ENCODE results near the gene NFIA.

The NFIA gene

DNA sequence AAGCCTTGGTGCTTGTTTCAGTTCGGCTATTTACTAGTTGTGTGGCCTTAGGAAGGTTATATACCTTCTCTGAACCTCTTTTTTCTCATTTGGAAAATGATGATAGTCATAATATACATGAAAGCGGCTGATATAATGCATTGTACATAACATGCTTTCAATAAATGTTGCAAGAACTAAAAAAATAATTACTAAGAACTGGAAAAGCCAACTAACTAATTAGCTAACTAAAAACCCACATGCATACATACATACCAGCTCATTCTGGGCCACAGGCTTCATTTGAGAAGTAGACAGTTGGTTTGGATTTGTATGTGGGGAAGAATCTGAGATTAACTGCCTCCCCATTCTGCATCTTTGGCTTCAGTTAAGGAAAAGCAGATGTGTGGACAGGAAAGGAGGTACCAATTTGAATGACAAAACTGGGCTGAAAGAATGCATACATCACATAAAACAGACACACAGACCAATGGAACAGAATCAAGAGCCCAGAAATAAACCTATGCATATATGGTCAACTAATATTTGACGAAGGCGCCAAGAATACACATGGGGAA lies 424.7 kb downstream of the NFIA start:
- ChIA-PET POLR2A (no interaction called here), CTCF (interaction anchor here (0.6 kb wide), 1 partner anchor 616 kb away, joined by 4 read pairs; no protein-coding TSS in a partner anchor)
- TF ChIP-seq ZNF292 (tag by site-specific recombination; IDR thresholded peaks at IDR 0.05; ENCODE audit: borderline replicate concordance, low read depth) (no peak), PRDM1 (tag by site-specific recombination; IDR thresholded peaks at IDR 0.05) (no peak), ZNF114 (tag by site-specific recombination; IDR thresholded peaks at IDR 0.05) (no peak), KLF1 (tag by site-specific recombination; IDR thresholded peaks at IDR 0.05) (no peak), ZNF302 (tag by site-specific recombination; IDR thresholded peaks at IDR 0.05; ENCODE audit: low read depth) (no peak), ZSCAN16 (tag by site-specific recombination; IDR thresholded peaks at IDR 0.05) (no peak), ZNF610 (tag by site-specific recombination; IDR thresholded peaks at IDR 0.05; ENCODE audit: borderline replicate concordance) (no peak), TCF7L2 (IDR thresholded peaks at IDR 0.05; ENCODE audit: borderline replicate concordance, low read depth, low read length) (no peak), ZNF423 (tag by site-specific recombination; IDR thresholded peaks at IDR 0.05) (no peak), HOXD13 (CRISPR knock-in tag; IDR thresholded peaks at IDR 0.05; ENCODE audit: borderline replicate concordance) (no peak), ZNF2 (tag by site-specific recombination; IDR thresholded peaks at IDR 0.05) (no peak), ZNF776 (tag by site-specific recombination; IDR thresholded peaks at IDR 0.05; ENCODE audit: borderline replicate concordance) (no peak), ZNF777 (tag by site-specific recombination; IDR thresholded peaks at IDR 0.05; ENCODE audit: borderline replicate concordance) (no peak), ZBTB20 (tag by site-specific recombination; IDR thresholded peaks at IDR 0.05) (no peak)
- TF ChIP-seq, protein P1, sequence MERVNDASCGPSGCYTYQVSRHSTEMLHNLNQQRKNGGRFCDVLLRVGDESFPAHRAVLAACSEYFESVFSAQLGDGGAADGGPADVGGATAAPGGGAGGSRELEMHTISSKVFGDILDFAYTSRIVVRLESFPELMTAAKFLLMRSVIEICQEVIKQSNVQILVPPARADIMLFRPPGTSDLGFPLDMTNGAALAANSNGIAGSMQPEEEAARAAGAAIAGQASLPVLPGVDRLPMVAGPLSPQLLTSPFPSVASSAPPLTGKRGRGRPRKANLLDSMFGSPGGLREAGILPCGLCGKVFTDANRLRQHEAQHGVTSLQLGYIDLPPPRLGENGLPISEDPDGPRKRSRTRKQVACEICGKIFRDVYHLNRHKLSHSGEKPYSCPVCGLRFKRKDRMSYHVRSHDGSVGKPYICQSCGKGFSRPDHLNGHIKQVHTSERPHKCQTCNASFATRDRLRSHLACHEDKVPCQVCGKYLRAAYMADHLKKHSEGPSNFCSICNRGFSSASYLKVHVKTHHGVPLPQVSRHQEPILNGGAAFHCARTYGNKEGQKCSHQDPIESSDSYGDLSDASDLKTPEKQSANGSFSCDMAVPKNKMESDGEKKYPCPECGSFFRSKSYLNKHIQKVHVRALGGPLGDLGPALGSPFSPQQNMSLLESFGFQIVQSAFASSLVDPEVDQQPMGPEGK (tag by site-specific recombination; IDR thresholded peaks at IDR 0.05) = no peak
- TF ChIP-seq, protein P2, sequence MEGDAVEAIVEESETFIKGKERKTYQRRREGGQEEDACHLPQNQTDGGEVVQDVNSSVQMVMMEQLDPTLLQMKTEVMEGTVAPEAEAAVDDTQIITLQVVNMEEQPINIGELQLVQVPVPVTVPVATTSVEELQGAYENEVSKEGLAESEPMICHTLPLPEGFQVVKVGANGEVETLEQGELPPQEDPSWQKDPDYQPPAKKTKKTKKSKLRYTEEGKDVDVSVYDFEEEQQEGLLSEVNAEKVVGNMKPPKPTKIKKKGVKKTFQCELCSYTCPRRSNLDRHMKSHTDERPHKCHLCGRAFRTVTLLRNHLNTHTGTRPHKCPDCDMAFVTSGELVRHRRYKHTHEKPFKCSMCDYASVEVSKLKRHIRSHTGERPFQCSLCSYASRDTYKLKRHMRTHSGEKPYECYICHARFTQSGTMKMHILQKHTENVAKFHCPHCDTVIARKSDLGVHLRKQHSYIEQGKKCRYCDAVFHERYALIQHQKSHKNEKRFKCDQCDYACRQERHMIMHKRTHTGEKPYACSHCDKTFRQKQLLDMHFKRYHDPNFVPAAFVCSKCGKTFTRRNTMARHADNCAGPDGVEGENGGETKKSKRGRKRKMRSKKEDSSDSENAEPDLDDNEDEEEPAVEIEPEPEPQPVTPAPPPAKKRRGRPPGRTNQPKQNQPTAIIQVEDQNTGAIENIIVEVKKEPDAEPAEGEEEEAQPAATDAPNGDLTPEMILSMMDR (tag by site-specific recombination; IDR thresholded peaks at IDR 0.05) = no peak
- TF ChIP-seq, protein P3, sequence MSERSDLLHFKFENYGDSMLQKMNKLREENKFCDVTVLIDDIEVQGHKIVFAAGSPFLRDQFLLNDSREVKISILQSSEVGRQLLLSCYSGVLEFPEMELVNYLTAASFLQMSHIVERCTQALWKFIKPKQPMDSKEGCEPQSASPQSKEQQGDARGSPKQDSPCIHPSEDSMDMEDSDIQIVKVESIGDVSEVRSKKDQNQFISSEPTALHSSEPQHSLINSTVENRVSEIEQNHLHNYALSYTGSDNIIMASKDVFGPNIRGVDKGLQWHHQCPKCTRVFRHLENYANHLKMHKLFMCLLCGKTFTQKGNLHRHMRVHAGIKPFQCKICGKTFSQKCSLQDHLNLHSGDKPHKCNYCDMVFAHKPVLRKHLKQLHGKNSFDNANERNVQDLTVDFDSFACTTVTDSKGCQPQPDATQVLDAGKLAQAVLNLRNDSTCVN (tag by site-specific recombination; optimal IDR thresholded peaks at IDR 0.05) = no peak
- TF ChIP-seq, protein P4, sequence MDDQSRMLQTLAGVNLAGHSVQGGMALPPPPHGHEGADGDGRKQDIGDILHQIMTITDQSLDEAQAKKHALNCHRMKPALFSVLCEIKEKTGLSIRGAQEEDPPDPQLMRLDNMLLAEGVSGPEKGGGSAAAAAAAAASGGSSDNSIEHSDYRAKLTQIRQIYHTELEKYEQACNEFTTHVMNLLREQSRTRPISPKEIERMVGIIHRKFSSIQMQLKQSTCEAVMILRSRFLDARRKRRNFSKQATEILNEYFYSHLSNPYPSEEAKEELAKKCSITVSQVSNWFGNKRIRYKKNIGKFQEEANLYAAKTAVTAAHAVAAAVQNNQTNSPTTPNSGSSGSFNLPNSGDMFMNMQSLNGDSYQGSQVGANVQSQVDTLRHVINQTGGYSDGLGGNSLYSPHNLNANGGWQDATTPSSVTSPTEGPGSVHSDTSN (CRISPR knock-in tag; IDR thresholded peaks at IDR 0.05) = no peak
- TF ChIP-seq, protein P5, sequence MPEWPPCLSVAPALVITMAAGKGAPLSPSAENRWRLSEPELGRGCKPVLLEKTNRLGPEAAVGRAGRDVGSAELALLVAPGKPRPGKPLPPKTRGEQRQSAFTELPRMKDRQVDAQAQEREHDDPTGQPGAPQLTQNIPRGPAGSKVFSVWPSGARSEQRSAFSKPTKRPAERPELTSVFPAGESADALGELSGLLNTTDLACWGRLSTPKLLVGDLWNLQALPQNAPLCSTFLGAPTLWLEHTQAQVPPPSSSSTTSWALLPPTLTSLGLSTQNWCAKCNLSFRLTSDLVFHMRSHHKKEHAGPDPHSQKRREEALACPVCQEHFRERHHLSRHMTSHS (tag by site-specific recombination; IDR thresholded peaks at IDR 0.05) = no peak
- TF ChIP-seq, protein P6, sequence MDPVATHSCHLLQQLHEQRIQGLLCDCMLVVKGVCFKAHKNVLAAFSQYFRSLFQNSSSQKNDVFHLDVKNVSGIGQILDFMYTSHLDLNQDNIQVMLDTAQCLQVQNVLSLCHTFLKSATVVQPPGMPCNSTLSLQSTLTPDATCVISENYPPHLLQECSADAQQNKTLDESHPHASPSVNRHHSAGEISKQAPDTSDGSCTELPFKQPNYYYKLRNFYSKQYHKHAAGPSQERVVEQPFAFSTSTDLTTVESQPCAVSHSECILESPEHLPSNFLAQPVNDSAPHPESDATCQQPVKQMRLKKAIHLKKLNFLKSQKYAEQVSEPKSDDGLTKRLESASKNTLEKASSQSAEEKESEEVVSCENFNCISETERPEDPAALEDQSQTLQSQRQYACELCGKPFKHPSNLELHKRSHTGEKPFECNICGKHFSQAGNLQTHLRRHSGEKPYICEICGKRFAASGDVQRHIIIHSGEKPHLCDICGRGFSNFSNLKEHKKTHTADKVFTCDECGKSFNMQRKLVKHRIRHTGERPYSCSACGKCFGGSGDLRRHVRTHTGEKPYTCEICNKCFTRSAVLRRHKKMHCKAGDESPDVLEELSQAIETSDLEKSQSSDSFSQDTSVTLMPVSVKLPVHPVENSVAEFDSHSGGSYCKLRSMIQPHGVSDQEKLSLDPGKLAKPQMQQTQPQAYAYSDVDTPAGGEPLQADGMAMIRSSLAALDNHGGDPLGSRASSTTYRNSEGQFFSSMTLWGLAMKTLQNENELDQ (tag by site-specific recombination; IDR thresholded peaks at IDR 0.05; ENCODE audit: low read depth) = no peak
- Histone ChIP-seq H3K27ac (ENCODE audit: extremely low read depth, low read depth, low read length) (no peak overlapping the region), H3K9me3 (ENCODE audit: control insufficient read depth, insufficient read depth, low read depth, low read length) (no peaks in the 10 kb centered on the region), H3K4me3 (ENCODE audit: low read depth, low read length) (no peak overlapping the region), H3K36me3 (ENCODE audit: control insufficient read depth in 2 of 2, insufficient read depth in 1 of 2, low read length in 2 of 2) (no peaks in the 10 kb centered on the region), H3K4me1 (ENCODE audit: control insufficient read depth, insufficient read depth, low read length) (no peaks in the 10 kb centered on the region)

Data from HEK293 (cell line).